Measurements from ENCODE around the gene ZNF17. TPM values are rescaled to one million over a fixed set of nuclear protein-coding genes. Genes with fewer than 3 reads are reported as not detected.

Gene ZNF17
- total RNA-seq, 3 donors from 2014 or later = 10.5 to 22.0 (median 11.2) TPM

- H3K36me3 ChIP-seq = no peaks in the 10 kb centered on the region
- H3K4me3 ChIP-seq = no peak overlapping the region
- no peak for DNase-seq (ENCODE audit: low spot score in 2 of 2)
- no peak overlapping the region for H3K27ac ChIP-seq
- intact Hi-C loops (cut with DNase I; ENCODE audit: low total_unique reads) = no loop called here
- H3K27me3 ChIP-seq = no peaks in the 10 kb centered on the region
- peaks cover 34 to 51% of the 10 kb centered on the region in 2 donors for H3K9me3 ChIP-seq
- TF ChIP-seq POLR2AphosphoS5 (IDR thresholded peaks at IDR 0.05) (no peak), POLR2A (IDR thresholded peaks at IDR 0.05) (no peak)
- TF ChIP-seq, protein P1, sequence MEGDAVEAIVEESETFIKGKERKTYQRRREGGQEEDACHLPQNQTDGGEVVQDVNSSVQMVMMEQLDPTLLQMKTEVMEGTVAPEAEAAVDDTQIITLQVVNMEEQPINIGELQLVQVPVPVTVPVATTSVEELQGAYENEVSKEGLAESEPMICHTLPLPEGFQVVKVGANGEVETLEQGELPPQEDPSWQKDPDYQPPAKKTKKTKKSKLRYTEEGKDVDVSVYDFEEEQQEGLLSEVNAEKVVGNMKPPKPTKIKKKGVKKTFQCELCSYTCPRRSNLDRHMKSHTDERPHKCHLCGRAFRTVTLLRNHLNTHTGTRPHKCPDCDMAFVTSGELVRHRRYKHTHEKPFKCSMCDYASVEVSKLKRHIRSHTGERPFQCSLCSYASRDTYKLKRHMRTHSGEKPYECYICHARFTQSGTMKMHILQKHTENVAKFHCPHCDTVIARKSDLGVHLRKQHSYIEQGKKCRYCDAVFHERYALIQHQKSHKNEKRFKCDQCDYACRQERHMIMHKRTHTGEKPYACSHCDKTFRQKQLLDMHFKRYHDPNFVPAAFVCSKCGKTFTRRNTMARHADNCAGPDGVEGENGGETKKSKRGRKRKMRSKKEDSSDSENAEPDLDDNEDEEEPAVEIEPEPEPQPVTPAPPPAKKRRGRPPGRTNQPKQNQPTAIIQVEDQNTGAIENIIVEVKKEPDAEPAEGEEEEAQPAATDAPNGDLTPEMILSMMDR (IDR thresholded peaks at IDR 0.05) = no peak
- H3K4me1 ChIP-seq = peaks cover 0 to 10% of the 10 kb centered on the region in 2 donors
Measured at GRCh38 chr19:57438925-57439324, 28.0 kb downstream of the ZNF17 start.

DNA sequence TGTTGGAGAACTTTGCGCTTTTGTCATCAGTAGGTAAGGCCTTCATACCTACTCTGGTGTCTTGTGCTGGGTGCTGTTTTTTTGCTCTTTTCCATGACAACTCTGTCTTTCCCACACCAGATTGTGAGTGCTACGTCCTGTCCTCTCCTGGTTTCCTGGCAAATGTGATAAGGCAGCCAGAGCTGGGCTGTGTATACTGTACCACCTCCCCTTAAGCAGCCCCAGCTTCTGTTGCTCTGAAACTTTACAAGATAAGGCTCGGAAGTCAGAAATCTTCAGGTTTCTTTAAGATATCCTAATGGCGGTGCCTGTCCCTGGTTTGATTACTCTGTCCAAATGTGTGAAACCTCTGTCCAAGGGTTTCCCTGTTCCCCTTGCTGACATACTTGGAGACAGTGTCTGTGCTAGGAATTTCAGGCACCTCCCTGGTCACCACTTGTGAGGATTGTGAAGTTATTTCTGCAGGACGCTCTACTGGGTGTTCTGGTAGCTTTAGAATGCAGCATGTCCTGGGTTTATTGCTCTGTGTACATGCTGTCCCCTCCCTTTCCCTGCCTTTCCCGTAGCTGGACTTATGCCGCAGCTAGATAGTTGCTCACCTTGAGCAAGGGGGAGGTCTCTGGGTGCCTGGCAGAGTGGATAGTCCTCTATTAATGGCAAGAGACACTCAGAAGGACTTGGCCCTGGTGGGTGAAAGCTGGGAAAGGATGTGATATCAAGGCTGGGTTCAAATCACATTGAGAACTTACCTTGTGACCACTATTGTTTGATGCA, 31.2 kb downstream of the ZNF17 start:
- Histone ChIP-seq H3K27ac (no peak overlapping the region), H3K4me3 (no peak overlapping the region), H3K27me3 (no peaks in the 10 kb centered on the region), H3K9me3 (peaks cover 64 to 76% of the 10 kb centered on the region in 2 donors), H3K36me3 (no peaks in the 10 kb centered on the region), H3K4me1 (no peaks in the 10 kb centered on the region)
- intact Hi-C loops (cut with DNase I; ENCODE audit: low total_unique reads) = no loop called here
- no peak for TF ChIP-seq POLR2A (IDR thresholded peaks at IDR 0.05)
- DNase-seq (ENCODE audit: low spot score in 2 of 2) = no peak

GRCh38 chr19:57443121-57443696, 32.2 kb downstream of the ZNF17 start:
- TF ChIP-seq, protein P1 (IDR thresholded peaks at IDR 0.05) = no peak
- no peak for TF ChIP-seq POLR2AphosphoS5 (IDR thresholded peaks at IDR 0.05)
- no peaks in the 10 kb centered on the region for H3K36me3 ChIP-seq
- H3K27me3 ChIP-seq = no peaks in the 10 kb centered on the region
- H3K4me1 ChIP-seq = no peaks in the 10 kb centered on the region
- no peak overlapping the region for H3K4me3 ChIP-seq
- DNase-seq (ENCODE audit: low spot score in 2 of 2) = no peak
- intact Hi-C loops (cut with DNase I; ENCODE audit: low total_unique reads) = no loop called here
- no peak overlapping the region for H3K27ac ChIP-seq
- H3K9me3 ChIP-seq = peaks cover 71 to 72% of the 10 kb centered on the region in 2 donors

- H3K9me3 ChIP-seq = peaks cover 38 to 77% of the 10 kb centered on the region in 2 donors
- intact Hi-C loops (cut with DNase I; ENCODE audit: low total_unique reads) = no loop called here
Measured at GRCh38 chr19:57452307-57452706, 41.3 kb downstream of the ZNF17 start.

DNA sequence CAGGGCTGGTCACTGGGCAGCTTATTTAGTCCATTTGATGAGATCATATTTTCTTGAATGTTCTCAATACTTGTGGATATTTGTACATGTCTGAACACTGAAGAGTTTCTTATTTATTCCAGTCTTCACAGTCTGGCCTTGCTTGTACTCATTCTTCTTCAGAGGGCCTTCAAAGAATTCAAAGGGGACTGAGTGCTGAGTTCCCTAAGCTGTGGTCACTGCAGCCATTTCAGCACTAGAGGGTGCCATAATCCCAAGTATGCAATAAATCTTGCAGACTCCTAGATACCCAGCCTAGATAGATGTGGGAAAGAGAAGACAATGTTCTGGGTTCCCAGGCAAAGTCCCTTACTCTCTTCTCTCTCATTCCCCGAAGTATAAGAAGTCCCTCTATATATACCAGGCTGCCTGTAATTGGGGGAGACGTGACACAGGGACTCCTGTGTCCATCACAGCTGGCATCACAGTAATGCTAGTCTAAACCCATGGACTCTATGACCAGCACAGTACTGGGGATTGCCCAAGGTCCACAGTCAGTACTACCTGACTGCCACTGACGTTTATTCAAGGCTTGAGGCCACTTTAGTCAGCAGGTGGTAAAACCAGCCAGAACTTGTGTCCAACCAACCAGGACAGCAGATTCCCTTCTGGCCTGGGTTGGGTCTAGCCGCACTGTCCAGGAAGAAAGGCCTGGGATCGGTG, 54.9 kb downstream of the ZNF17 start:
- H3K27me3 ChIP-seq = no peaks in the 10 kb centered on the region
- peaks cover 52 to 97% of the 10 kb centered on the region in 2 donors for H3K9me3 ChIP-seq
- H3K27ac ChIP-seq = no peak overlapping the region
- intact Hi-C loops (cut with DNase I; ENCODE audit: low total_unique reads) = no loop called here
- no peak for DNase-seq (ENCODE audit: low spot score in 2 of 2)
- H3K4me3 ChIP-seq = no peak overlapping the region
- TF ChIP-seq, protein P1 (IDR thresholded peaks at IDR 0.05) = no peak
- TF ChIP-seq POLR2A (IDR thresholded peaks at IDR 0.05) = no peak
- TF ChIP-seq POLR2AphosphoS5 (IDR thresholded peaks at IDR 0.05) = no peak
- no peaks in the 10 kb centered on the region for H3K4me1 ChIP-seq
- peaks cover 10% of the 10 kb centered on the region for H3K36me3 ChIP-seq

More at GRCh38 chr19:57452307-57452706, 41.3 kb downstream of the ZNF17 start:
- H3K4me1 ChIP-seq = no peaks in the 10 kb centered on the region
- no peak overlapping the region for H3K4me3 ChIP-seq
- no peak for DNase-seq (ENCODE audit: low spot score in 2 of 2)
- TF ChIP-seq, protein P1 (IDR thresholded peaks at IDR 0.05) = no peak
- TF ChIP-seq POLR2A (IDR thresholded peaks at IDR 0.05) (no peak), POLR2AphosphoS5 (IDR thresholded peaks at IDR 0.05) (no peak)
- H3K36me3 ChIP-seq = peaks cover 8% of the 10 kb centered on the region
- H3K27me3 ChIP-seq = no peaks in the 10 kb centered on the region
- H3K27ac ChIP-seq = no peak overlapping the region
